Osteocyte (in vitro differentiated cells): Measurements from ENCODE around the gene MAP2K2. TPM values are rescaled to one million over a fixed set of nuclear protein-coding genes. Genes with fewer than 3 reads are reported as not detected.

Experiments
- DNase-seq: peaks from one replicate; pipeline ENCODE4 v3.0.0; 2021; ENCODE audit warnings: mixed read lengths; ENCODE audit not compliant: unreplicated experiment; ENCODE audit errors: extremely low spot score
- H3K27ac Mint-ChIP-seq: one replicate; pipeline ENCODE4 v1.8.0; 2021; ENCODE audit warnings: mild to moderate bottlenecking, mixed read lengths; ENCODE audit not compliant: unreplicated experiment
- H3K27me3 Mint-ChIP-seq: one replicate; pipeline ENCODE4 v1.8.0; 2021; ENCODE audit warnings: mixed read lengths; ENCODE audit not compliant: unreplicated experiment
- H3K36me3 Mint-ChIP-seq: one replicate; pipeline ENCODE4 v1.8.0; 2021; ENCODE audit warnings: mixed read lengths; ENCODE audit not compliant: unreplicated experiment
- H3K4me1 Mint-ChIP-seq: one replicate; pipeline ENCODE4 v1.8.0; 2021; ENCODE audit warnings: mixed read lengths; ENCODE audit not compliant: unreplicated experiment
- H3K4me3 Mint-ChIP-seq: one replicate; pipeline ENCODE4 v1.8.0; 2021; ENCODE audit warnings: mild to moderate bottlenecking, moderate library complexity, mixed read lengths; ENCODE audit not compliant: unreplicated experiment
- H3K9me3 Mint-ChIP-seq: one replicate; pipeline ENCODE4 v1.8.0; 2021; ENCODE audit warnings: mixed read lengths; ENCODE audit not compliant: unreplicated experiment
- CTCF ChIP-seq: fragments of 200-600 bp; sonication (generic); IDR thresholded peaks from 2 replicates; pipeline ENCODE4 v1.5.0; 2021; ENCODE audit warnings: antibody characterized with exemption, mild to moderate bottlenecking, moderate library complexity
- total RNA-seq: library from RNA; stranded (reverse); gene quantifications from 2 replicates; pipeline ENCODE4 v1.2.1, GENCODE V29; 2021

The MAP2K2 gene
- total RNA-seq, 1 donor from 2014 or later: 174 TPM

- no peak for TF ChIP-seq CTCF
- DNase-seq: no peak
- no peaks in the 10 kb centered on the region for H3K9me3 Mint-ChIP-seq
- H3K27ac Mint-ChIP-seq: no peak overlapping the region
- H3K4me3 Mint-ChIP-seq: no peak overlapping the region
- H3K27me3 Mint-ChIP-seq: no peaks in the 10 kb centered on the region
- H3K36me3 Mint-ChIP-seq: no peaks in the 10 kb centered on the region
- peaks cover 11% of the 10 kb centered on the region for H3K4me1 Mint-ChIP-seq
These were observed 41.8 kb downstream of the MAP2K2 start for GRCh38 chr19:4082172-4082571.

GRCh38 chr19:4081441-4082129 is 42.3 kb downstream of the MAP2K2 start:
- no peak overlapping the region for H3K4me3 Mint-ChIP-seq
- H3K27me3 Mint-ChIP-seq: no peaks in the 10 kb centered on the region
- H3K4me1 Mint-ChIP-seq: peaks cover 10% of the 10 kb centered on the region
- TF ChIP-seq CTCF: no peak
- DNase-seq: no peak
- H3K27ac Mint-ChIP-seq: no peak overlapping the region
- H3K9me3 Mint-ChIP-seq: no peaks in the 10 kb centered on the region
- H3K36me3 Mint-ChIP-seq: no peaks in the 10 kb centered on the region

GRCh38 chr19:4080473-4080872 is 43.4 kb downstream of the MAP2K2 start:
- Mint-ChIP-seq H3K27ac (no peak overlapping the region), H3K4me3 (no peak overlapping the region)

GRCh38 chr19:4077800-4078684 is 45.9 kb downstream of the MAP2K2 start:
- TF ChIP-seq CTCF: no peak
- H3K4me1 Mint-ChIP-seq: peaks cover 2% of the 10 kb centered on the region
- H3K36me3 Mint-ChIP-seq: no peaks in the 10 kb centered on the region
- peak overlapping the region; percentile 71 for H3K4me3 Mint-ChIP-seq
- H3K27me3 Mint-ChIP-seq: no peaks in the 10 kb centered on the region
- no peaks in the 10 kb centered on the region for H3K9me3 Mint-ChIP-seq
- peak; percentile 81 for DNase-seq
- H3K27ac Mint-ChIP-seq: peak overlapping the region; percentile 65

More at GRCh38 chr19:4080473-4080872, 43.4 kb downstream of the MAP2K2 start:
- TF ChIP-seq CTCF: no peak
- no peaks in the 10 kb centered on the region for H3K36me3 Mint-ChIP-seq
- H3K9me3 Mint-ChIP-seq: no peaks in the 10 kb centered on the region
- H3K27me3 Mint-ChIP-seq: no peaks in the 10 kb centered on the region
- H3K4me1 Mint-ChIP-seq: peaks cover 5% of the 10 kb centered on the region
- DNase-seq: no peak

- H3K4me1 Mint-ChIP-seq: peaks cover 2% of the 10 kb centered on the region
- no peaks in the 10 kb centered on the region for H3K36me3 Mint-ChIP-seq
- no peak for DNase-seq
- no peaks in the 10 kb centered on the region for H3K9me3 Mint-ChIP-seq
- no peaks in the 10 kb centered on the region for H3K27me3 Mint-ChIP-seq
- H3K27ac Mint-ChIP-seq: no peak overlapping the region
- TF ChIP-seq CTCF: no peak
- H3K4me3 Mint-ChIP-seq: no peak overlapping the region
These were observed 46.9 kb downstream of the MAP2K2 start for GRCh38 chr19:4077007-4077374.
